ENCODE measurements around the gene CAMK4. TPM values are rescaled to one million over a fixed set of nuclear protein-coding genes. Genes with fewer than 3 reads are reported as not detected.

Gene CAMK4
- total and polyA plus RNA-seq, 2 of the 8 experiments (the other 6 are each of a cell fraction or from before 2014, with no cell fraction given): 1.8 to 8.3 TPM

- no peak overlapping the region for H4K91ac ChIP-seq (replicated peaks; ENCODE audit: insufficient read length, low read length)
- H3K36me3 ChIP-seq (ENCODE audit: control insufficient read depth in 2 of 4, insufficient read depth in 4 of 4, low read length in 3 of 4): no peaks in the 10 kb centered on the region
- no peak overlapping the region for H3K4me3 ChIP-seq (ENCODE audit: extremely low read depth in 1 of 4, insufficient read depth in 2 of 4, low read depth in 3 of 4, low read length in 4 of 4)
- no peaks in the 10 kb centered on the region for H3K9me3 ChIP-seq (ENCODE audit: insufficient read depth in 2 of 2, low read depth in 1 of 2, low read length in 1 of 2)
- H2BK12ac ChIP-seq (ENCODE audit: low read depth, low read length): no peak overlapping the region
- H3K14ac ChIP-seq (ENCODE audit: insufficient read length): no peak overlapping the region
- H3K4ac ChIP-seq (replicated peaks; ENCODE audit: insufficient read length, low read depth, low read length): no peak overlapping the region
- no peak overlapping the region for H2BK15ac ChIP-seq (ENCODE audit: low read length)
- H3K27ac ChIP-seq (ENCODE audit: low read depth, low read length): no peak overlapping the region
- FAIRE-seq (no peak), DNase-seq (ENCODE audit: low read depth in 1 of 2, low spot score in 2 of 2) (no peak)
- H3K4me2 ChIP-seq (ENCODE audit: insufficient read depth in 1 of 2, low read depth in 2 of 2, low read length in 2 of 2): no peak overlapping the region
- no peak overlapping the region for H2AK5ac ChIP-seq (ENCODE audit: low read depth, low read length)
- H3K79me2 ChIP-seq (ENCODE audit: control insufficient read depth in 1 of 2, insufficient read depth in 2 of 2, low read length in 2 of 2): no peaks in the 10 kb centered on the region
- H4K20me1 ChIP-seq (replicated peaks in 1 of 2; ENCODE audit: control insufficient read depth in 1 of 2, insufficient read depth in 2 of 2, low read length in 2 of 2): no peaks in the 10 kb centered on the region
- H3K79me1 ChIP-seq (ENCODE audit: low read depth, low read length): no peaks in the 10 kb centered on the region
- no peak overlapping the region for H2AFZ ChIP-seq (ENCODE audit: low read length)
- no peaks in the 10 kb centered on the region for H3K23me2 ChIP-seq (ENCODE audit: low read depth, low read length)
- no peak overlapping the region for H3K23ac ChIP-seq (ENCODE audit: insufficient read length)
- H2BK5ac ChIP-seq (ENCODE audit: low read depth, low read length): no peak overlapping the region
- ChIA-PET CTCF (ENCODE audit: partially characterized antibody) (interaction anchor here (0.6 to 0.8 kb wide), 2 partner anchors 10 to 56 kb away, joined by 3 read pairs; no protein-coding TSS in a partner anchor), POLR2A (ENCODE audit: partially characterized antibody) (no interaction called here)
- no peak overlapping the region for H3K18ac ChIP-seq (ENCODE audit: extremely low read depth, low read length)
- no peak overlapping the region for H3K56ac ChIP-seq (replicated peaks; ENCODE audit: insufficient read length, low read depth, low read length)
- no peaks in the 10 kb centered on the region for H3K4me1 ChIP-seq (replicated peaks in 1 of 4; ENCODE audit: control insufficient read depth in 3 of 4, insufficient read depth in 4 of 4, low read length in 3 of 4)
- no peak overlapping the region for H2BK20ac ChIP-seq (ENCODE audit: low read length)
- TF ChIP-seq SIN3A (conservative IDR thresholded peaks at IDR 0.05 in 1 of 2, IDR thresholded peaks at IDR 0.05 in 1 of 2; ENCODE audit: low read depth in 1 of 2, low read length in 2 of 2) (no peak), JUND (IDR thresholded peaks at IDR 0.05; ENCODE audit: low read length) (no peak), SUZ12 (IDR thresholded peaks at IDR 0.05; ENCODE audit: low read length) (no peak), POU5F1 (IDR thresholded peaks at IDR 0.05; ENCODE audit: low read depth, low read length) (no peak), TCF12 (IDR thresholded peaks at IDR 0.05; ENCODE audit: low read depth, low read length) (no peak)
- TF ChIP-seq, protein P1, sequence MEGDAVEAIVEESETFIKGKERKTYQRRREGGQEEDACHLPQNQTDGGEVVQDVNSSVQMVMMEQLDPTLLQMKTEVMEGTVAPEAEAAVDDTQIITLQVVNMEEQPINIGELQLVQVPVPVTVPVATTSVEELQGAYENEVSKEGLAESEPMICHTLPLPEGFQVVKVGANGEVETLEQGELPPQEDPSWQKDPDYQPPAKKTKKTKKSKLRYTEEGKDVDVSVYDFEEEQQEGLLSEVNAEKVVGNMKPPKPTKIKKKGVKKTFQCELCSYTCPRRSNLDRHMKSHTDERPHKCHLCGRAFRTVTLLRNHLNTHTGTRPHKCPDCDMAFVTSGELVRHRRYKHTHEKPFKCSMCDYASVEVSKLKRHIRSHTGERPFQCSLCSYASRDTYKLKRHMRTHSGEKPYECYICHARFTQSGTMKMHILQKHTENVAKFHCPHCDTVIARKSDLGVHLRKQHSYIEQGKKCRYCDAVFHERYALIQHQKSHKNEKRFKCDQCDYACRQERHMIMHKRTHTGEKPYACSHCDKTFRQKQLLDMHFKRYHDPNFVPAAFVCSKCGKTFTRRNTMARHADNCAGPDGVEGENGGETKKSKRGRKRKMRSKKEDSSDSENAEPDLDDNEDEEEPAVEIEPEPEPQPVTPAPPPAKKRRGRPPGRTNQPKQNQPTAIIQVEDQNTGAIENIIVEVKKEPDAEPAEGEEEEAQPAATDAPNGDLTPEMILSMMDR (IDR thresholded peaks at IDR 0.05; ENCODE audit: control extremely low read depth in 1 of 3, insufficient read depth in 1 of 3, low read depth in 1 of 3, low read length in 3 of 3): no peak
- TF ChIP-seq, protein P2, sequence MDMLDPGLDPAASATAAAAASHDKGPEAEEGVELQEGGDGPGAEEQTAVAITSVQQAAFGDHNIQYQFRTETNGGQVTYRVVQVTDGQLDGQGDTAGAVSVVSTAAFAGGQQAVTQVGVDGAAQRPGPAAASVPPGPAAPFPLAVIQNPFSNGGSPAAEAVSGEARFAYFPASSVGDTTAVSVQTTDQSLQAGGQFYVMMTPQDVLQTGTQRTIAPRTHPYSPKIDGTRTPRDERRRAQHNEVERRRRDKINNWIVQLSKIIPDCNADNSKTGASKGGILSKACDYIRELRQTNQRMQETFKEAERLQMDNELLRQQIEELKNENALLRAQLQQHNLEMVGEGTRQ (IDR thresholded peaks at IDR 0.05; ENCODE audit: low read length): no peak
- H4K8ac ChIP-seq (ENCODE audit: extremely low read depth, insufficient read depth, low read length): no peak overlapping the region
- H3K9ac ChIP-seq (replicated peaks in 1 of 4; ENCODE audit: extremely low read depth in 1 of 4, low read depth in 3 of 4, low read length in 3 of 4): no peak overlapping the region
- H3K27me3 ChIP-seq (replicated peaks in 1 of 4; ENCODE audit: control insufficient read depth in 3 of 4, extremely low read depth in 1 of 4, insufficient read depth in 3 of 4, low read length in 3 of 4): no peaks in the 10 kb centered on the region
- H4K5ac ChIP-seq (ENCODE audit: insufficient read length, low read depth, low read length): no peak overlapping the region
- H2BK120ac ChIP-seq (replicated peaks; ENCODE audit: low read depth, low read length): no peak overlapping the region
- 94% methylated on average over 8 of the region's 8 CpGs; no CpG with 5 or more reads in 1 of the 2 experiments for WGBS, 2 experiments (ENCODE audit: extremely low coverage in 1 of 2, insufficient coverage in 1 of 2, insufficient read length in 1 of 2, insufficient replicate concordance in 2 of 2, low coverage in 1 of 2, low lambda C conversion rate in 2 of 2, missing lambda C conversion rate in 1 of 2)
These were observed 121.5 kb downstream of the CAMK4 start for GRCh38 chr5:111345731-111346130.

Data from H1 (cell line).